IPS DF 4.7 (cell line): ENCODE data around the gene CLPX.
"Not testable (repeated sequence)": the region's sequence is repeated elsewhere in the genome, so short reads cannot be mapped to it uniquely, and the experiment has no call there.

Experiments used
- DNase-seq: peaks from one replicate; pipeline ENCODE4 v3.0.0-alpha.2; 2013; ENCODE audit warnings: low spot score; ENCODE audit errors: extremely low read depth

CLPX gene

DNA sequence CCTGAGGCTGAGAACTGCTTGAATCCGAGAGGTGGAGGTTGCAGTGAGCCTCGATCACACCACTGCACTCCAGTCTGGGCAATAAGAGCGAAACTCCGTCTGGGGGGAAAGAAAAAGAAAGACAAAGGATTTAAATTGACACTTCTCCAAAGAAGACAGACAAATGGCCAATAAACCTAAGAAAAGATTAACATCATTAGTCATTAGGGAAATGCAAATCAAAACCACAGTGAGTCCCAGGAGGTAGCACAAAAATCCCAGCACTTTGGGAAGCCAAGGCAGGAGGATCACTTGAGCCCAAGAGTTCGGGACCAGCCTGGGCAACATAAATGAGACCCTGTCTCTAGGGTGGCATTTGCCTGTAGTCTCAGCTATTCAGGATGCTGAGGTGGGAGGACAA, 12.6 kb downstream of the CLPX start:
- no peak for DNase-seq

DNA sequence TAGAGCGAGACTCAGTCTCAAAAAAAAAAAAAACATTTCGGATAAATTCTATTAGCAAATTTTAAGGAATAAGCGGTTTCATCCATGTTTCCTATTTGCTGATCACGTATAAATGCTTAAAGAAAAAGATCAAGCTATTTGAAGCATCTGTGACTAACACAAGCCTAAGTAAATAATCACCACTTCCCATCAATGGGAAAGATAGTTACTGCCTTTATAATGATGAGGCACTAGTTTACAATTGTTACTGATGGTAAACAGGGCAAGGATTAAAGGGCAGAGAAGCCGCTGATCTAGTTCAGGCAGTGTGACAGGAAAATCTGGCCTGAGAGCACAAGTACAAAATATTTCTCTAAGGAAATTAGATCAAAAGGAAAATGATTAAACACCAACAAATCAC, 13.7 kb downstream of the CLPX start:
- no peak for DNase-seq

DNA sequence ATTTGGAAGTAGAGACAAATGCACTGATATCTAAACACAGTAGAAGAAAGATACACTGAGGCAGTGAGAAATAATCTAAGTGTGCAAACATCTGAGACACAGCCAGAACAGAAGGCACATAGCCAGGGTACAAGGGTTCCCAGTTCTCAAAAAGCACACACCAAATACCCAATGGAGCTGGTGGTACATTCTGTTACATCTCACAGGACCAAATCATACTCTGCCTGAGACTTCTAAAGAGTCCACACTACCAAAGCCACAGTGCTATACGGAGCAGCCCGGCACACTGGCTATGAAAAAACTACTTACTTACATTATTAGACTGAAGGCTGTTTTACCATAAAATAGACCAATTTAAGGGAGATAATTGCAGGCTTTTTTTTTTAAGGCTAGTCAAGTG, 19.3 kb downstream of the CLPX start:
- no peak for DNase-seq

DNA sequence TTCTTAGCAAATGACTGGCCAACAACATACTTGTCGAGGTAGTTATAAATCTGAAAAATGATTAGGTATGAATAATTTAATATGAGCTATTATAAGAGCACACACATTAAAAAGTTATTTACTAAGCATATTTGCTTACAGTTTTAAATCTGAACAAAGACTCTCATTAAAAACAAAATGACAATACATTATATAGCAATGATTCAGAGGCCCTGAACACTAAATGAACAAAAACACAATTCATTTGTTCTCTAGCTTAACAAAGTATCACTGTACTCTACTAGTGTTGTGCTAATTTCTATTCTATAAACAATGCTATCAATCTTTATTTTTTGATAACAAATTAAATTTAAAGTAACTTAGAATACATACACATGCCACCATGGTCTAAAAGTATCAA, 21.0 kb downstream of the CLPX start:
- DNase-seq = no peak

DNA sequence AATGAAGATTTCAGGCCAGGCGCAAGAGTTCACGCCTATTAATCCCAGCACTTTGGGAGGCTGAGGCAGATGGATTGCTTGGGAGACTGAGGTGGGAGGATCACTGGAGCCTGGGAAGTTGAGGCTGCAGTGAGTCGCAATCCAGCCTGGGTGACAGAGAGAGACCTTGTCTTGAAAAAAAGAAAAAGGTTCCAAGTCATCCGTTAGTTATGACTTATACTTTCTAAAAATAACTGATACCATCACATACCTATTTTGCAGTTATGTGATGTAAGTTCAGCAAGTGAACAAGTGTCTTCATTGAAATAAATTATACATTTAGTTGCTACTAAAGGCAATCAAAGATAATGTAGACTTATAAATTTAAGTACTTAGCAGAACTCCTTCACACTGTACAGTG, 22.1 kb downstream of the CLPX start:
- DNase-seq = no peak

DNA sequence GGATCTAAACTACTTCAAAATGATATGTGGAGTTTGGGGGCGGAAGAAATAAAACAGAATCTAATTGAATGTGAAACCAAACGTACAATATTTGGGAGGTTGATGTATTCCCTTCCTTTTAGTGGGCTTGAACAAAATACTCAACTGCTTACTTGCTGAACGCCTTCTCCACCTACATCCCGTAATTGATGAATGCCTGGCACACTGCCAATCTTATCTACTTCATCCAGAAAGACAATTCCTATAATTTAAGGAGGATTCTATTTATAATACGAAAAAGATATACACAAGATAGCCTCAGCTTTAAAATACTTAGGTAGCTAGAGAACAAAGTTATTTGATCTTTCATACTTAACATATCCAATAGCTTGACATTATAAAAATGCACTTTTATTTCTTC, 28.4 kb downstream of the CLPX start:
- DNase-seq = no peak

GRCh38 chr15:65154720-65155119, 30.4 kb downstream of the CLPX start:
- no peak for DNase-seq

- no peak for DNase-seq
Measured at GRCh38 chr15:65147902-65148301, 37.2 kb downstream of the CLPX start.

- DNase-seq = no peak
Measured at GRCh38 chr15:65146438-65146837, 38.7 kb downstream of the CLPX start.

- not testable (repeated sequence) for DNase-seq
Measured at GRCh38 chr15:65138631-65139030, 46.5 kb downstream of the CLPX start.

- DNase-seq = not testable (repeated sequence)
Measured at GRCh38 chr15:65137893-65138292, 47.2 kb downstream of the CLPX start.

DNA sequence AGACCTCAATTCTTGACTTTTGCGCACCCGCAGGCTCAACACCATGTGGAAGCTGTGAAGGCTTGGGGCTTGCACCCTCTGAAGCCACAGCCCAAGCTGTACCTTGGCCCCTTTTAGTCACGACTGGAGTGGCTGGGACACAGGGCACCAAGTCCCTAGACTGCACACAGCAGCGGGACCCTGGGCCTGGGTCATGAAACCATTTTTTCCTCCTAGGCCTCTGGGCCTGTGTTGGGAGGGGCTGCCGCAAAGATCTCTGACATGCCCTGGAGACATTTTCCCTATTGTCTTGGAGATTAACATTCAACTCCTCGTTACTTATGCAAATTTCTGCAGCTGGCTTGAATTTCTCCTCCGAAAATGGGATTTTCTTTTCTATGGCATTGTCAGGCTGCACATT, 48.1 kb downstream of the CLPX start:
- not testable (repeated sequence) for DNase-seq

DNA sequence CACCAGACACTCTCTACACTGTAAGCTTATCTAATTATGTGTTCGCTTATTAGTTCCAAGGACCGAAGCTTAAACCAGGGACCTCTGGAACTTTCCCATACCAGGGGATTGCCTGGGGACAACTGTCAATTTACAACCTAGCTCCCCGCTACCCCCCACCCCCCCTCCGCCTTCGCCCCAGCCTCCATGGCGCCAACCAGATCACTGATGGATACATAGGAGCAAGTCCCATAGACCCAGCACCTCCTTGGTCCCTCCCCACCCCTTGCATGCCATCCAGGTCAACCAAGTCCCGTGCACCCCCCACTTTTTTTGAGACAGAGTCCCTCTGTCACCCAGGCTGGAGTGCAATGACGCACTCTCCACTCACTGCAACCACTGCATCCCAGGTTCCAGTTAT, 50.6 kb downstream of the CLPX start:
- no peak for DNase-seq

- peak; percentile 82 for DNase-seq
Measured at GRCh38 chr15:65133548-65134200, 51.5 kb downstream of the CLPX start, which contains the start of gene PDCD7. Gene PDCD7, minus strand, starts transcription at chr15:65133808. Its CDS starts 27 bp downstream, at chr15:65133781.

- no peak for DNase-seq
Measured at GRCh38 chr15:65132878-65133547, 52.1 kb downstream of the CLPX start.

DNA sequence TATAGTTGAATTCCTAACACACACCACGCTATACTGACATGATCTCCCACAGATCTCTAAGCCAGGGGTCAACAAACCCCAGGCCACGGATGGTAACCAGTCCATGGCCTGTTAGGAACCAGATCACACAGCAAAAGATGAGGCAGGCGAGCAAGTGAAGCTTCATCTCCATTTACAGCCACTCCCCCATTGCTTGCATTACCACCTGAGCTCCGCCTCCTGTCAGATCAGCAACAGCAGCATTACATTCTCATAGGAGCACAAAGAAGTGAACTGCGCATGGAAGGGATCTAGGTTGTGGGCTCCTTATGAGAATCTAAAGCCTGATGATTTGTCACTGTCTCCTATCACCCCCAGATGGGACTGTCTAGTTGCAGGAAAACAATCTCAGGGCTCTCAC, 54.2 kb downstream of the CLPX start:
- DNase-seq = no peak

- no peak for DNase-seq
Measured at GRCh38 chr15:65115542-65115941, 69.6 kb downstream of the CLPX start.

DNA sequence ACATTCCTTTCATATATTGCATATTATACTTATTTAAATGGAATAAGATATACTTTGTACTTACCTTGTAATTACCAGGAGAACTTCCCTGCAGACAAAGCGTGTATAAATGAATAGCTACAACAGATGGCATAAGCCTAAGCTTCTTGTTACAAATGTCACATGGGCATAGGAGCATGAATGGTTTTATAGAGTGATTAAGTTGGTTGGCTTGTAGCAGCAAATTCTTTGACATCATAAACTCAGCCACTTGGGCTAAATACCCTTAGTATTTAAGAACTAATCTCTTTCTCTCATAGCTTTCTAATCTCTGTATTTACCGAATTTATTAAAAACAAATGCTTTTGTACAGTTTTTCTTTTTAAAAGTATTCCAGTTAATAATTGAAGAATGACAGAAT, 70.1 kb downstream of the CLPX start, which contains the start of gene UBAP1L:
UBAP1L (minus strand) TSS at position 115 of the 400 bp plus-strand sequence. CDS start 8,985 bp downstream, outside the sequence.
- no peak for DNase-seq

DNA sequence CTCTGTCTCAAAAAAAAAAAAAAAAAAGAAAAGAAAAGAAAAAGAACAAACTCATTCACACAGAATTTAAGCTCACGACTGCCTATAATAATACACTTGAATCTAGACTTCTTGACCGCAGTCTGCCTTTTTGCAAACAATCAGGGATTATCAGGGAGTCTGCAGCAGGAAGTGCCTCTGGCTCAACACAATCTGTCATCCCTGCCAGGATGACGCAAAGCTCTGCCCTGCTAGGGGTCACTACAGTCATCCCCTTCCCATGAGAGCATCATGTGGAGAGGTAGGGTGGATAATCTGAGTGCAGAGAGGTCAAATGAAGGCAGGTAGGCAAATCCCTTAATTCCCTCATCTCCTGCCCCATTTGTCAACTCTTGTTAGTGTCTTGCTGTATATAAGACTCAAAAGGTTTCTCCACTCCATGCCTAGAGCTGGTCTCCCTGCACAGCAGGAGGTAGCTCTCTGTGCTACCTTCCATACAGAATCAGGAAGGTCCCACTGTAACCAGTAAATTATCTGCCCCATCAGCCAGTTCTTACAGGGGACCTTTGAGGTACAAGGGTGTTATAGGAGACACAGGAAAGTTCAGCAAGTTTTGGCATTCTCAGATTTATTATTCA, 74.4 kb downstream of the CLPX start:
- no peak for DNase-seq

- DNase-seq = no peak
Measured at GRCh38 chr15:65106011-65106590, 79.0 kb downstream of the CLPX start.

DNA sequence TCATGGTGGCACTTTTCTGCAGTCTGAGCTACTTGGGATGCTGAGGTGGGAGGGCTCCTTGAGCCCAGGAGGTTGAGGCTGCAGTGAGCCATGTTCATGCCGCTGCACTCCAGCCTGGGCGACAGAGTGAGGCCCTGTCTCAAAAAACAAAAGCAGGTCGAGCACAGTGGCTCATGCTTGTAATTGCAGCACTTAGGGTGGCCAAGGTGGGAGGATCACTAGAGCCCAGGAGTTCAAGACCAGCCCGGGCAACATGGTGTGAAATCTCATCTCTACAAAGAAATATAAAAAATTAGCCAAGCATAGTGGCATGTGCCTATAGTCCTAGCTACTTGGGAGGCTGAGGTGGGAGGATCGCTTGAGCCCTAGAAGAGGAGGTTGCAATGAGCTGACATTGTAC, 80.1 kb downstream of the CLPX start:
- DNase-seq = no peak

- DNase-seq = no peak
Measured at GRCh38 chr15:65102912-65103311, 82.2 kb downstream of the CLPX start.
